PC-9 (cell line): ENCODE data around the gene PAPSS1.

Source experiments
- CTCF ChIP-seq: fragments of 200-600 bp; sonication (generic); conservative IDR thresholded peaks from 2 replicates; pipeline ENCODE4 v1.6.1; 2017; ENCODE audit warnings: mixed run types, antibody characterized with exemption, mild to moderate bottlenecking, moderate library complexity
- EZH2 ChIP-seq: fragments of 200-600 bp; sonication (generic); IDR thresholded peaks from 2 replicates; pipeline ENCODE4 v1.8.0; 2017; ENCODE audit warnings: antibody characterized with exemption, low read depth

DNA sequence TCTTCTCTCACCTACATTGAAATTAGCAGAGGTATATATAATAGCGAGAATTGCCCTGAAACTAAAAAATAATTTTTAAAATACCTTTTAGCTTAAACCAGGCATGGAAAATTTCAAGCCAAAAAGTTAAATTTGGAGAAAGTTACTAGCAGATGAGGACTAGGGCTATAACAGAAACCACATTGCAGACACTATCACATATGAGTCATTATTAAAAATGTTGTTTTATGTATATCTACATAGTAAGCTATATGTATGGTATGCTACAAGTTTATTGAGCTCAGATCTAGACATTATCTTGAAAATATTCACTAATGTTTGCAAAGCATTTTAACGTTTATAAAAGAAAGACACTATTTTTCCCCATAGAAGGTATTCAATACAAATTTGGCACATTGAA, 147.8 kb downstream of the PAPSS1 start:
- TF ChIP-seq EZH2 (no peak), CTCF (no peak)
